Ramos (cell line): ENCODE data around the gene SEC23A.
"Not testable (repeated sequence)": the region's sequence is repeated elsewhere in the genome, so short reads cannot be mapped to it uniquely, and the experiment has no call there.

Experiments used
- in situ Hi-C: fragments of 300-500 bp; cut with MboI; formaldehyde crosslinking; loops from one replicate; pipeline ENCODE4 v1.14.3; 2022; ENCODE audit warnings: low sequenced_read_pairs; ENCODE audit not compliant: unreplicated experiment

SEC23A gene

DNA sequence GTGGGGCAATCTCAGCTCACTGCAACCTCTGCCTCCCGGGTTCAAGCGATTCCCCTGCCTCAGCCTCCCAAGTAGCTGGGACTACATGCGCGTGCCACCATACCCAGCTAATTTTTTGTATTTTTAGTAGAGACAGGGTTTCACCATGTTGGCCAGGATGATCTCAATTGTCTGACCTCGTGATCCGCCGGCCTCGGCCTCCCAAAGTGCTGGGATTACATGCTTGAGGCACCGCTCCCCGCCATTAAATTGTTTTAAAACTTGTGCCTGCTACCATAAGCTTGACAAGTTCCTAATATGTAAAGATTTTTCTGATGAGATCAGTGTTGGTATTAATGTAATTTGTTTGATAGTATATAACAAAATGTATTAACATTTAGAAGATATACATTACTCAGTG is 3.8 kb downstream of the SEC23A start:
- in situ Hi-C loops: not testable (repeated sequence)

GRCh38 chr14:39097159-39097558 is 5.9 kb downstream of the SEC23A start:
- in situ Hi-C loops: no loop called here

GRCh38 chr14:39094515-39094914 is 8.5 kb downstream of the SEC23A start:
- in situ Hi-C loops: no loop called here

DNA sequence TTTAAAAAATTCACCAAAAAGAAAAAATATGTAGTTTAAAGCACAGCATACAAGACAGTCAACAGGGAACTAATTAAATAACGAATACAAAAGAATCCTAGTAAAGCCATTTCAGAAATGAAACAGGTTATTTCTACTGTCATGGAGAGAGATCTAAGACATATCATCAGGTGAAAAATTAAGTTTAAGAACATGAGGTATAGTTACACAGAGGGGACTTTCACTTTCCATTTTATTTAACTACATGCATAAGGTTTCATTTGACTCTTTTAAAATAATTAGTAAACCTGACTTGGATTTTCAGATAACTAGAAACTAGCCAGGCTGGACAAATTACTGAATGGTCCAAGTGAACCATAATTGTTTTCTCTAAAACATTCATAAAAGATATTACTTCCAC is 11.3 kb downstream of the SEC23A start:
- in situ Hi-C loops: no loop called here

DNA sequence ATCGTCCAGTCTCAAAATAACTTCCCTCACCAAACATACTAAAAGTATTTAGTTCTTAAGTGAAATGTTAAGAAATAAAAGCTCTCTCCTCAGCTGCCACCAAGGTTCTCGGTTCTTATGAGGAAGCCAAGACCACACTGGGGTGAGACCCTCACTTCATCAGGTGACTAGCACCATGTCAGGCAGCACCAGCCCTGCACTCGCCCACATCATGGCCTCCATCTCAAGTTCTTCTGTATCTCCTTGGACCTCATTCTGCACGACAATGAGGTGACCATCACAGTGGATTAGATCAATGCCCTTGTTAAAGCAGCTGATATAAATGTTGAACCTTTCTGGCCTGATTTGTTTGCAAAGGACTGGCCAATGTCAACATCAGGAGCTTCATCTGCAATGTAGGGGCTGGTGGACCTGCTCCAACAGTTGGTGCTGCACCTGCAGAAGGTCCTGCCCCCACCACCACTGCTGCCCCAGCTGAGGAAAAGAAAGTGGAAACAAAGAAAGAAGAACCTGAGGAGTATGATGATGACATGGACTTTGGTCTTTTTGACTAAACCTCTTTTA is 12.4 kb downstream of the SEC23A start:
- in situ Hi-C loops: no loop called here

- in situ Hi-C loops: no loop called here
Measured at GRCh38 chr14:39087493-39087892, 15.5 kb downstream of the SEC23A start.

DNA sequence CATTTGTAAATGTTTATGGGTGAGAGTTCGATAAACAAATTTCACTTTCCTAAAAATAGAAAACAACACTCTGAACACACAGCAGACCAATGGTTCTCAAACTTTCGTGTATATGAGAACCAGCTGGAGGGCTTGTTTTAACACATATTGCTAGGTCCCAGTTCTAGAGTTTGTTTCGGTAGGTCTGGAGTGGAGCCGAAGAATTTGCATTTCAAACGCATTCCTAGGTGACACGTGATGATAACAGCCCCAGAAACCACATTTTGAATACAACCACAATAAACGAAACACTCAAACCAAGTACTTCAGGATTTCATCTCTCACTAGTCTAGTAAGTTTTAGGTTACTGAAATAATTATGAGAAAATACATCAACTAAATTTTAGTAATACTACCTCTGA is 17.1 kb downstream of the SEC23A start:
- in situ Hi-C loops: no loop called here

DNA sequence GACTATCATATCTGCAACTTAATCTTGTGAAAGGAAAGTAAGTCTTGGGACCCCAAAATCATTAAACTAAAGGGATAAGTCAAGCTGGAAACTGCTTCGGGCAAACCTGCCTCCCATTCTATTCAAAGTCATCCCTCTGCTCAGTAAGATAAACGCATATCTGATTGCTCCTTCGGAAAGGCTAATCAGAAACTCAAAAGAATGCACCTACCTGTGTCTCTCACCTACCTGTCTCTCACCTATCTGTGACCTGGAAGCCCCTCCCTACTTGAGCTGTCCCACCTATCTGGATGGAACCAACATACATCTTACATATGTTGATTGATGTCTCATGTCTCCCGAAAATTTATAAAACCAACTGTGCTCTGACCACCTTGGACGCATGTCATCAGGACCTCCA is 19.9 kb downstream of the SEC23A start:
- in situ Hi-C loops: no loop called here

DNA sequence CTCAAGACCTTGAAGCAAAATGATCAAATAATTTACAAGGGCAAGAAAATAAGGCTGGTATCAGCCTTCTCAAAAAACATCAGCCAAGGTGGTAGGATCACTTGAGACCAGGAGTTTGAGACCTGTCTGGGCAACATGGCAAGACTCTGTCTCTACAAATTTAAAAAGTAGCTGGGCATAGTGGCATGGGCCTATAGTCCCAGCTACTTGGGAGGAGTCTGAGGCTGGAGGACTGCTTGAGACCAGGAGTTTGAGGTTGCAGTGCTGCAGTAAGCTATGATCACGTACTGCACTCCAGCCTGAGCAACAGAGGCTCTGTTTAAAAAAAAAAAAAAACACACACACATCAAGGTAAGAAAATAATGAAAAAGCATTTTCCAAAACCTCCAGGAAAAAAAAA is 22.1 kb downstream of the SEC23A start:
- in situ Hi-C loops: no loop called here

DNA sequence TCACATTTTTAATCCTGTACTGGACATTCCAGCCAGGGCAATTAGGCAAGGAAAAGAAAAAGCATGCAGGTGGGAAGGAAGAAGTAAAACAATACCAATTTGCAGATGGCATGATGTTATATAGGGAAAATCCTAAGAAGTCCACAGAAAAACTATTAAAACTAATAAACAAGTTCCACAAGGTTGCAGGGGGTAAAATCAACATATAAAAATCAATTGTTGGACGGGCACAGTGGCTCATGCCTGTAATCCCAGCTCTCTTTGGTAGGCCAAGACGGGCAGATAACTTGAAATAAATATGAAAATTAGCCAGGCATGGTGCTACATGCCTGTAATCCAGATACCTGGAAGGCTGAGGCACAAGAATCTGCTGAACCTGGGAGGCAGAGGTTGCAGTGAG is 31.9 kb downstream of the SEC23A start:
- in situ Hi-C loops: no loop called here

- in situ Hi-C loops: no loop called here
Measured at GRCh38 chr14:39069923-39070322, 33.1 kb downstream of the SEC23A start.

- in situ Hi-C loops: not testable (repeated sequence)
Measured at GRCh38 chr14:39069169-39069805, 33.7 kb downstream of the SEC23A start.

GRCh38 chr14:39060818-39061437 is 42.1 kb downstream of the SEC23A start:
- in situ Hi-C loops: no loop called here

DNA sequence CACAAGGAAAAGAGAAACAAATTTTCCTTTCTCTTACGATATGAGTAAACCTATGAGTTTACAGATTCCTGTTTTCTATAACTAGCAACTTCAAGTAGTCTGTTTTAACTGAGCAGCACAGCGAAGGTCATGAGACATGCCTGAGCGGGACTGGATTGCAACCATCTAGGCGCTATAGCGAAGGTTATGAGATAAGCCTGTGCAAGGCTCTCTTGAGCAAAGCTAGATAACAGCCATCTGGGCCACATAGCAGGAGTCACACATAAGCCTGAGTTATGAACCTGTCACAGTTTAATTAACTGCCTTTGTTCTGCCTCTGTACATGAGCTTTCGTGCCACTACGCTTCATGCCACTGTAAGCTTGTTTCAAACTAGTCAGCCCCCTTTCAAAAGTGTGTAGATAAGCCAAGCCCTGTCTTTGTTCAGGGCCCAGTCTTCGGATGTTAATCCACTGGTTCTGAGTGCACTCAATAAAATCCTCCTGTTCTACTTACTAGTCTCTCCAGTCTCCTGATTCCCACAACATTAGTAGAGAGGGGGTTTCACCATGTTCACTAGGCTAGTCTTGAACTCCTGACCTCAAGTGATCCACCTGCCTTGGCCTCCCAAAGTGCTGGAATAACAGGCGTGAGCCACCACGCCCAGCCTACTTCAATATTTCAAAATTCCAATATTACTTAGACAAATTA is 47.1 kb downstream of the SEC23A start:
- in situ Hi-C loops: no loop called here

DNA sequence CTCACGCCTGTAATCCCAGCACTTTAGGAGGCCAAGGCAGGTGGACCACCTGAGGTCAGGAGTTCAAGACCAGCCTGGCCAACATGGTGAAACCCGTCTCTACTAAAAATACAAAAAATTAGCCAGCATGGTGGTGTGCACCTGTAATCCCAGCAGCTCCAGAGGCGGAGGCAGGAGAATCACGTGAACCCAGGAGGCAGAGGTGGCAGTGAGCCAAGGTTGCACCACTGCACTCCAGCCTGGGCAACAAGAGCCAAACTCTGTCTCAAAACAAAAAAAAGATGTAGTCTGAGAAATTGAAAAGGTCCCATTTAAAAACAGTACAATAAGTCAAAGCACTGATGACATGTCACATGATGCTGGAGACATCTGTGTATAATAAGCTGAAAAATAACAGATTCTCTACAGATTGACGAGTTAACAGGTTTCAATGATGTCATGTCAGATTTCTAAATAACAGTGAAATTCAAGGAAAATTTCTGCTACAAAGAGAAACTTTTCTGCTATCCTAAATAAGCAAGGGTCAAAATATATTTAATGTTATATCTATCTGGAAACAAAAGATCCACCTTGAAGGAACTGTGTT is 50.1 kb downstream of the SEC23A start:
- in situ Hi-C loops: not testable (repeated sequence)

- in situ Hi-C loops: no loop called here
Measured at GRCh38 chr14:39050389-39050788, 52.6 kb downstream of the SEC23A start.

DNA sequence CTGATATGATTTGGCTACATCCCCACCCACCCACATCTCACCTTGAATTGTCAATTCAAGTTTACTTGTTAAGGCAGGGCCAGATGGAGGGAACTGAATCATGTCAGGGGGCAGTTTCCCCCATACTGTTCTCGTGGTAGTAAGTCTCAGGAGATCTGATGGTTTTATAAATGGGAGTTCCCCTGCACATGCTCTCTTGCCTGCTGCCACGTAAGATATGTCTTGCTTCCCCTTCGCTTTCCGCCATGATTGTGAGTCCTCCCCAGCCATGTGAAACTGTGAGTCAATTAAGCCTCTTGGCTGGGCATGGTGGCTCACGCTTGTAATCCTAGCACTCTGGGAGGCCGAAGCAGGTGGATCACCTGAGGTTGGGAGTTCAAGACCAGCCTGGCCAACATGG is 57.1 kb downstream of the SEC23A start:
- in situ Hi-C loops: not testable (repeated sequence)

GRCh38 chr14:39043352-39043943 is 59.6 kb downstream of the SEC23A start:
- in situ Hi-C loops: no loop called here

- in situ Hi-C loops: no loop called here
Measured at GRCh38 chr14:39040529-39040928, 62.5 kb downstream of the SEC23A start.

GRCh38 chr14:39038542-39038941 is 64.5 kb downstream of the SEC23A start:
- in situ Hi-C loops: no loop called here

- in situ Hi-C loops: no loop called here
Measured at GRCh38 chr14:39036760-39037159, 66.3 kb downstream of the SEC23A start.
